GM21529 (cell line): Measurements from ENCODE around the gene WDR70.
"Not testable (repeated sequence)": the region's sequence is repeated elsewhere in the genome, so short reads cannot be mapped to it uniquely, and the experiment has no call there.

ENCODE experiments used
- ATAC-seq: cut with Tn5 transposase; IDR thresholded peaks from one replicate; pipeline ENCODE4 v1.9.1; 2021; ENCODE audit not compliant: unreplicated experiment

The WDR70 gene

GRCh38 chr5:37453252-37453651, 74.1 kb downstream of the WDR70 start:
- ATAC-seq, result not testable (repeated sequence)

DNA sequence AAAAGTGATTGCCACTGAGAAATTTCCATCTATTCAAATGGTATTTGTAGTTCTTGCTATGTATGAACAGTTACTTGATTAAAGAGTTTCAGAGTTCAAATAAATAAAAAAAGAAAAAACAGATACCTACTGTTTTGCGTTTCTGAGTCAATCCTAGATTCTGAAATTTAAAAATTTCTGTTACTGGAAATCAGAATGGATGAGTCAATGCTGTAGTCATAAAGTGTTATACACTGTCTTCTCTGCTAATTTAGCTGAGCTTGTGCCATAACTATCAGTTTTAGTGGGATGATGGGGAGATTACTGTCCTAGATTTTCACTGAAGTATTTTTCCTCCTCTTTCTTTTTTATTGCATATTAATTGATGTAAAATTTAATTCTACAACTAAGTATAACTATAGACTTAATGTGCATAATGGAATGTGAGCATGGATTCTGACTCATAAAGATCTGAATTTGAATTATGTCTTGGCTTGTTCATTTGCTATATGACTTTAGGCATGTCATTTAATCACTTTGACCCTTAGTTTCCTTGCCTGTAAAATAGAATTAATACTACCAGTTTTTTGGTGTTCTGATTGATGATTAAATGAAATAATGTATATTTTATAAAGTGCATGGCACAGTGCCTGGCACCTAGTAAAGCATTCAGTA, 75.4 kb downstream of the WDR70 start:
- ATAC-seq, result not testable (repeated sequence)

DNA sequence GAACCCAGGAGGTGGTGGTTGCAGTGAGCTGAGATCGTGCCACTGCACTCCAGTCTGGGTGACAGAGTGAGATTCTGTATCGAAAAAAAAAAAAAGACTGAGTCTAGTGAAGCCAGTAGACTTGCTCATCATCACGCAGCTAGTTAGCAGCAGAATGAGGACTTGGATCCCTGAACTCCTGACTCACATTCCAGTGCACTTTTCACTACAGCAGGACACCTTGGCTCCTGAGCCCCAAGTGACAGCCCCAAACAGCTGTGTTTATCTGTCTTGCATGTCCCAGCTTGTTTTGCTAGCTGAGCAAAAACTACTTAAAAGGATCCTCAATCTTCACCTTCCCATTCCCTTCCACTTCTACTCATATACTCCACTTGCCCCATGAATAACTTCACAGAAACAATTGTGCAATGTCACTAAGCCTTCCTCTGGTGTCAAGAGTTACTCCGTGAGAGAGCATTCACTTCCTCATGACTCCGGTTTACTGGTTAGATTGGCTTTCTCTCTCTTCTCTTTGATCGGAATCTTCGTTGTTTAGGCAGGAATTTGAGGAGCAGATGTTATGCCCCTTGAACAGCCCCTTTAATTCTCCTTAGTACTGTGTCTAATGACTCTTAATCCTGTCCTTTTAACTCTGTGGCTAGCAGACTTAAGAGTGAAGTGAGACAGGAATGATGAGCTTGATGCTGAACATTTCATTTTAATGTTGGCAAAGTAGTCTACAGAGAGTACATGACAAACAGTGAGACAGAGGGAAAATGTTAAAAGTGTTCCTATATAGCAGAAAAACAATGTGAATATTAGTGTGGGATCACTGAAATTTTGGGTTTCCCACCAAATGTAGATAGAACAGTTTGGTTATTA, 84.3 kb downstream of the WDR70 start:
- not testable (repeated sequence) for ATAC-seq

- ATAC-seq, result not testable (repeated sequence)
These were observed 85.5 kb downstream of the WDR70 start for GRCh38 chr5:37464581-37464980.

DNA sequence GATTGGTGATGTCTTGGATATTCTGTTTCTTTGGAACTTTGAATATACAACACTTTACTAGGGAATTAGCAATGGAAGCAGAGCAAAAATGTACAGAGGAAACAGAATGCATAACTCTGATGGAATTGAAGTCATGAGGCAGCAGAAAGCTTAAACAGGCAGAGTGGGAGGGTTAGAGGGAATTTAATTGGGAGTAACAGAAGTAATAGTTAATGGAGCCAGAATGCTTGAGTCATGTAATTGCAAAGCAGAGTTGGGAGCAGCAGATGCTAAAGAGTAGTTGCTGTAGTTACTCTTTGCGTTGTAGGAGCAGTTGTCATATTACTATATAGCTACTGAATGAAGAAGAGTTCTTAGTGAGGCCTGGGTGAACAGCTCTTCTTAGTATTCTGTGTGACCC, 90.3 kb downstream of the WDR70 start:
- not testable (repeated sequence) for ATAC-seq

DNA sequence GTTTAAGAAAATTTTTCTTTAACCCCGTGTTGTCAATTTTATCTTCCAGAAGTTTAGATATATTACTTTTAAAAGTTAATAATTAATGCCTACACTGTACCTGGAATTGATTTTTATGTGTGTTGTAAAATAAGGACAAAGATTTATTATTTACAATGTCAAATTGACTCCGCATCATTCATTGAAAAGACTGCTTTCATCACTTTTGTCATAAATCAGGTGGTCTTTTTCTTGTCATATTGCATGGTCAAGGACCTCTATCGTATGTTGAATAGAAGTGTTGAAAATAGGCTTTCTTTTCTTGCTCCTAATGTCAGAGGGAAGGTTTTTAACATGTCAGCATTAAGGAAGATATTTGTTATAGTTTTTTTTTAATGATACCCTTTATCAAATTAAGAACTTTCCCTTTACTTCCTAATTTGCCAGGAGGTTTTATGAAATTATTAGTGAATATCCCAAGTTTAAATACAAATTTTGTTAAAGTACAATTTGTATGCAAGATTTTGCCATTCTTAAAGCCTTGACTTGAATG, 92.6 kb downstream of the WDR70 start:
- no peak for ATAC-seq

DNA sequence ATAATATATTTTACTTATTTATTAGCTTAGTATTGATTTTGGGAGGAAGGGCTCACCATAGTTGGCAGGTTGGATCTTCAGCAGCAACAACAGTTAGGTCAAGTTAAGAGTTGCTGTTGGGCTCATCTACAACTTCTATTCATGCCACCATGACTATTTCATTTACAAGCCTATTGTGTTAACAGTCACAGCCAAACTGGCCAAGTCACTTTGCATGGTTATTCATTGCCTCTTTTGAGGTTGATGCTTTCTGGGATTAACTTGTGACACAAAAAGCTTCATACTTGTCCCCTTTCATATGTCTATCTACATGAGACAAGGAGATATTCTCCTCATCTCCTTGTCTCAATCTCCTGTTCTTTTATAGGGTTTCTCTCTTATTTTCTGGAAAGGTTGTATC, 98.3 kb downstream of the WDR70 start:
- no peak for ATAC-seq

- ATAC-seq, result no peak
These were observed 99.2 kb downstream of the WDR70 start for GRCh38 chr5:37478121-37478894.

DNA sequence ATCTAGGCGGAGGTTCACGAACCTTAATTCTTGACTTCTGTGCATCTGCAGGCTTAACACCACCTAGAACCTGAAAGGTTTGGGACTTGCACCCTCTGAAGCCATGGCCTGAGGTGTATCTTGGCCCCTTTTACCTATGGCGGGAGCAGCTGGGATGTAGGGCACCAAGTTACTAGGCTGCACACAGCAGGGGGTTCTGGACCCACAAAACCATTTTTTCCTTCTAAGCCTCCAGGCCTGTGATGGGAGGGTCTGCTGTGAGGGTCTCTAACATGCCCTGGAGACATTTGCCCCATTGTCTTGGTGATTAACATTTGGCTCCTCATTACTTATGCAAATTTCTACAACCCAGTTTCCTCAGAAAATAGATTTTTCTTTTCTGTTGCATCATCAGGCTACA, 102.3 kb downstream of the WDR70 start:
- not testable (repeated sequence) for ATAC-seq

GRCh38 chr5:37490120-37490810, 111.1 kb downstream of the WDR70 start:
- ATAC-seq, result no peak

- no peak for ATAC-seq
These were observed 111.8 kb downstream of the WDR70 start for GRCh38 chr5:37490931-37491330.

- no peak for ATAC-seq
These were observed 113.8 kb downstream of the WDR70 start for GRCh38 chr5:37492778-37493555.

- ATAC-seq, result no peak
These were observed 115.6 kb downstream of the WDR70 start for GRCh38 chr5:37494756-37495155.

GRCh38 chr5:37495210-37495609, 116.1 kb downstream of the WDR70 start:
- no peak for ATAC-seq

GRCh38 chr5:37495668-37496347, 116.7 kb downstream of the WDR70 start:
- ATAC-seq, result no peak

DNA sequence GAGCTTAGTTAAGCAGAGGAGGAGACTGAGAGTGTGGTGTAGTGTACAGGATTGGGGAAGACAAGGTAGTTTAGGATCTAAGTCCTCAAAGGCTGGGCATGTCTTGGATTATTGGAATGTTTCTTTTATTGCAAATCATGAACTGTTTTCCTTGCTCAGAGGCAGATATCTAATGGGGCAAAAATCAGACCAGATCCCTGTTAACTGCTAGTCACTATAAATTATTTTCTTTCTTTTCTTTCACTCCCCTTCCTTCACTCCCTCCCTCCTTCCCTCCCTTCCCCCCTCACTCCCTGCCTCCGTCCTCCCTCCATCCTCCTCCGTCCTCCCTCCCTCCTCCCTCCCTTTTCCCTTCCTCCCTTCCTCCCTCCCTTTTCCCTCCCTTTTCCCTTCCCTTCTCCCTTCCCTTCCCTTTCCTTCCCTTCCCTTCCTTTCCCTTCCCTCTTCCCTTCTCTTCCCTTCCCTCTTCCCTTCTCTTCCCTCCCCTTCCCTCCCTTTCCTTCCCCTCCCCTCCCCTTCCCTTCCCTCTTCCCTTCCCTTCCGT, 117.9 kb downstream of the WDR70 start:
- no peak for ATAC-seq

- no peak for ATAC-seq
These were observed 122.0 kb downstream of the WDR70 start for GRCh38 chr5:37501152-37501551.

GRCh38 chr5:37506241-37506640, 127.1 kb downstream of the WDR70 start:
- ATAC-seq, result no peak

DNA sequence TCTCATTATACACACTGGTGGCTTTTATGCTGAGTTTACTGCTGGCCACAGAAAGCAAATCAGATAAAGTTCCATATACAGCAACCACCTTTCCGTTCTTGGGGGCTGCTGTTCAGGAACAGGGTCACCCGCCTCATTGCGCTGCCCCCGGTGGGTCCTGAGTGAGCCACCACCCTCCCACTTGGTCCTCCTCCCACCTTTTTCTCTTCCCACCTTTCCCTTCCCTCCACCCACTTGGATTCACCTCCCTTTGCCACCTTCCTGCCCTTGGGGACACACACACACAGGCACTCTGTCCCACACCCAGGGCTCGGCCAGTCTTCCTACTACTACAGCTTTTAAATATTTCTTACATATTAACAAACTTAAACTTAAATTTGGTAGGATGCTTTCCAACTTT, 127.6 kb downstream of the WDR70 start:
- no peak for ATAC-seq
